Left ventricle myocardium inferior (tissue), 1 donor: ENCODE data around the gene ETNK1. TPM values are rescaled to one million over a fixed set of nuclear protein-coding genes. Genes with fewer than 3 reads are reported as not detected.

Experiments
- DNase-seq: peaks from one replicate; pipeline ENCODE4 v3.0.0-alpha.2; 2020
- H3K27ac ChIP-seq: fragments of 200-600 bp; replicated peaks from 2 replicates; pipeline ENCODE4 v1.8.0; 2021
- H3K27me3 ChIP-seq: fragments of 200-600 bp; 2 replicates; pipeline ENCODE4 v1.8.0; 2021; ENCODE audit warnings: low read depth
- H3K36me3 ChIP-seq: fragments of 200-600 bp; 2 replicates; pipeline ENCODE4 v1.8.0; 2021
- H3K4me1 ChIP-seq: fragments of 200-600 bp; 2 replicates; pipeline ENCODE4 v1.8.0; 2021
- H3K4me3 ChIP-seq: fragments of 200-600 bp; 2 replicates; pipeline ENCODE4 v1.8.0; 2021; ENCODE audit warnings: mild to moderate bottlenecking, moderate library complexity
- H3K9me3 ChIP-seq: fragments of 200-600 bp; replicated peaks from 2 replicates; pipeline ENCODE4 v1.8.0; 2021
- CTCF ChIP-seq: fragments of 200-600 bp; IDR thresholded peaks from 2 replicates; pipeline ENCODE4 v1.8.0; 2021; ENCODE audit warnings: antibody characterized with exemption, mild to moderate bottlenecking, borderline replicate concordance
- intact Hi-C: fragments of 100-400 bp; cut with micrococcal nuclease; formaldehyde crosslinking; loops from one replicate; pipeline ENCODE4 v1.11.0; 2022
- total RNA-seq: library from RNA; stranded (reverse); fragmentation: NEBNext Ultra II Directional; extraction: Animal tissue kit (Norgen Biotek cat#: 25700); gene quantifications from one replicate; pipeline ENCODE4 v1.2.1, GENCODE V29; 2021
- donor health status: DM: no; HTN: yes; CAD: no; lungs with severe emphysema.

ETNK1 gene
- total RNA-seq, 1 donor from 2014 or later = 13.9 TPM

GRCh38 chr12:22634883-22635282 lies 9.9 kb downstream of the ETNK1 start:
- Histone ChIP-seq H3K4me3 (no peak overlapping the region), H3K9me3 (no peaks in the 10 kb centered on the region), H3K27me3 (no peaks in the 10 kb centered on the region), H3K27ac (no peak overlapping the region), H3K4me1 (peaks cover 51% of the 10 kb centered on the region), H3K36me3 (no peaks in the 10 kb centered on the region)
- DNase-seq = no peak
- no peak for TF ChIP-seq CTCF
- intact Hi-C loops = no loop called here

DNA sequence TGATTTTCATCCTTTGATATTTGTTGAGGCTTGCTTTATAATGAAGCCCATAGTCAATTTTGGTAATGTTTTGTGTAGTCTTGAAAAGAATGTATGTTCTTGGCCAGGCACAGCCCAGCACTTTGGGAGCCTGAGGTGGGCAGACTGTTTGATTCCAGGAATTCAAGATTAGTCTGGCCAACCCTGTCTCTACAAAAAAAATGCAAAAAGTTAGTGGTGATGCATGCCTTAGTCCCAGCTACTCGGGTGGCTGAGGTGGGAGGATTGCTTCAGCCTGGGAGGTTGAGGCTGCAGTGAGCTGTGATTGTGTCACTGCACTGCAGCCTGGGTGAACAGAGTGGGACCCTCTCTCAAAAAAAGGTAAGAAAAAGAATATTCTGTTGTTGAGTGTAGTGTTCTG lies 10.8 kb downstream of the ETNK1 start:
- intact Hi-C loops = no loop called here

DNA sequence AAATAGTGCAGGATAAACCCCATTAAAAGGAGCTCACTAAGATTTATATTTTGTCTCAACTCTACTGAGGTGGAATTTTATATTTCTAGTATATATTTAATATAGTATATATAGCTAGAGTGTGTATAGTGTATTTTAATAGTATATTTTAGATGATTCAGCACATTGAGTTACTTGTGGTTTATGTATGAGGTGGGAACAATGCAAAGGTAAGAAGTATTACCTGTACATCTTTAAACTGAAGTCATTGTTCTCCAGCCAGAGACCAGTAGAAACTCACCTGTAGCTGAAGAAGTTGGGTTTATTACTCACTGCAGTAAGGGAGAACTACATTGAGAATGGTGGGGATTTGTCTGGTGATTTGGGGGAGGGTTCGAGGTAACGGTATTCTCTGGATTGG lies 15.9 kb downstream of the ETNK1 start:
- TF ChIP-seq CTCF = no peak

More for the DNA sequence above, 10.8 kb downstream of the ETNK1 start:
- no peaks in the 10 kb centered on the region for H3K27me3 ChIP-seq
- no peak overlapping the region for H3K4me3 ChIP-seq
- no peak overlapping the region for H3K27ac ChIP-seq
- H3K4me1 ChIP-seq = peaks cover 44% of the 10 kb centered on the region
- no peaks in the 10 kb centered on the region for H3K36me3 ChIP-seq
- DNase-seq = no peak
- H3K9me3 ChIP-seq = no peaks in the 10 kb centered on the region
- TF ChIP-seq CTCF = no peak

DNA sequence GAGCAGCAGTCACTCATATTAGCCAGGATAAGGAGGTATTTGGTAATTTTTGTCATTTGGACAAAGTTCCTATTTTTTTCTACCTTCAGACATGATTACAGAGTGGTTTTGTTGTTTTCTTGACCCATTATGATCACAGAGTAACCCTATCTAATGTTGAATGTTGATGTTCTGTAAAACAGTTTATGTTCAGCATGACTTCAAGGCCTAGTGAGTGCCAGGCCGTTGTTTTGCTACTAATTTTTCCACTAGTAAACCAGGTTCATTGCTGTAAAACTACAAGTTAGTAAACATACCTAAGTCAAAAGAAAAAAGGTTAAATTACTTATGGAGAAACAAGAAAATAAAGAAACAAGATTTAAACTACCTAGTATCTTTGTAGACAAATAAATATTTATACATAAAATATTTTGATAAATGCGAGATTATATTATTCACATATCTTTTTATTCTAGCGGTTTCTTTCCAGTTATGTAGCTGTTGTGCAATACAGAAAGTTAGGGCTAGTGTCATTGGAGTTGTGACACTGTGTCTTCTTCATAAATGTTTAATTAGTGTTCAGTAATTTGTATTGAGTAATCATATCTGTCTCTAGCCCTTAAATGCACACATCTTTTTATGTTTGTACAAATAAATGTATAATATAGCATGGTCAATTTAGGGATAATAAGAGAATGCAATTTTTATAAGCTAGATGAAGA lies 16.5 kb downstream of the ETNK1 start:
- DNase-seq = no peak
- peaks cover 6% of the 10 kb centered on the region for H3K4me1 ChIP-seq
- H3K27ac ChIP-seq = no peak overlapping the region
- intact Hi-C loops = no loop called here
- H3K27me3 ChIP-seq = no peaks in the 10 kb centered on the region
- no peak for TF ChIP-seq CTCF
- peaks cover 3% of the 10 kb centered on the region for H3K36me3 ChIP-seq
- no peak overlapping the region for H3K4me3 ChIP-seq
- no peaks in the 10 kb centered on the region for H3K9me3 ChIP-seq

More for the DNA sequence above, 15.9 kb downstream of the ETNK1 start:
- peaks cover 8% of the 10 kb centered on the region for H3K4me1 ChIP-seq
- H3K4me3 ChIP-seq = no peak overlapping the region
- no peaks in the 10 kb centered on the region for H3K27me3 ChIP-seq
- H3K9me3 ChIP-seq = no peaks in the 10 kb centered on the region
- no peak for DNase-seq
- intact Hi-C loops = no loop called here
- peaks cover 3% of the 10 kb centered on the region for H3K36me3 ChIP-seq
- H3K27ac ChIP-seq = no peak overlapping the region

GRCh38 chr12:22648668-22649067 lies 23.7 kb downstream of the ETNK1 start:
- no peak overlapping the region for H3K27ac ChIP-seq
- intact Hi-C loops = no loop called here
- DNase-seq = no peak
- H3K4me3 ChIP-seq = no peak overlapping the region
- peaks cover 3% of the 10 kb centered on the region for H3K36me3 ChIP-seq
- TF ChIP-seq CTCF = no peak
- peaks cover 13% of the 10 kb centered on the region for H3K4me1 ChIP-seq
- no peaks in the 10 kb centered on the region for H3K9me3 ChIP-seq
- H3K27me3 ChIP-seq = no peaks in the 10 kb centered on the region
